Erythroblast (primary cell): ENCODE data around the gene UNC80.
A peak's percentile ranks its signal among the peaks of the same experiment; 100 is the strongest.

ENCODE experiments used
- DNase-seq, 2 experiments: peaks; one replicate each; lab custom pipeline; 2025; lab: John Stamatoyannopoulos, UW
- GATA1 ChIP-seq: IDR thresholded peaks from 2 replicates; pipeline ENCODE4 v1.6.1; 2011; ENCODE audit warnings: low read depth, mild to moderate bottlenecking, control low read depth, low read length, moderate library complexity
- POLR2A ChIP-seq: IDR thresholded peaks from 2 replicates; pipeline ENCODE4 v1.6.1; 2011; ENCODE audit warnings: mild to moderate bottlenecking, low read length

Gene UNC80

GRCh38 chr2:209942936-209943605 is 171.4 kb downstream of the UNC80 start:
- DNase-seq, result no peak
- TF ChIP-seq POLR2A, result no peak

- no peak for DNase-seq
- TF ChIP-seq POLR2A (no peak), GATA1 (no peak)
Measured at GRCh38 chr2:209943776-209944175, 172.1 kb downstream of the UNC80 start.

DNA sequence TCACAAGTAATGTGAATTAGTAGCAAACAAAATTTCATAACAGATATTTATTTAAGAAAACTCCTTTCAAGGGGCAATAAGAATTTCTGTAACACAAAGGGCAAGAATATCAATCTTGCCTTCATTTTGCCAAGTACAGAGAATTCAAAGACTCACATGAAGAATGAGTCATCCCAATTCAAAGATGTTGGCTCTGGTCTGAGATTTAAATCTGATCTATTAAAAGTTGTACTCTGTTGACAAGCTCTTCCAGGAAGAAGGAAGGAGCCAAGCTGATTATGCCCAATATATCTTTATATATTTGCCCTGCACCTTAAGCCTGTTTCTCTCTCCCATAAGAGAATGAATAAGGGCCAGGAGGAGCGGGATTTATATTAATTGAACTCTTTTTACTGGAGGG is 174.9 kb downstream of the UNC80 start:
- DNase-seq, result no peak

GRCh38 chr2:209956271-209956670 is 184.6 kb downstream of the UNC80 start:
- TF ChIP-seq POLR2A (no peak), GATA1 (no peak)
- no peak for DNase-seq

More for the DNA sequence above, 174.9 kb downstream of the UNC80 start:
- TF ChIP-seq GATA1, result no peak
- TF ChIP-seq POLR2A, result no peak

DNA sequence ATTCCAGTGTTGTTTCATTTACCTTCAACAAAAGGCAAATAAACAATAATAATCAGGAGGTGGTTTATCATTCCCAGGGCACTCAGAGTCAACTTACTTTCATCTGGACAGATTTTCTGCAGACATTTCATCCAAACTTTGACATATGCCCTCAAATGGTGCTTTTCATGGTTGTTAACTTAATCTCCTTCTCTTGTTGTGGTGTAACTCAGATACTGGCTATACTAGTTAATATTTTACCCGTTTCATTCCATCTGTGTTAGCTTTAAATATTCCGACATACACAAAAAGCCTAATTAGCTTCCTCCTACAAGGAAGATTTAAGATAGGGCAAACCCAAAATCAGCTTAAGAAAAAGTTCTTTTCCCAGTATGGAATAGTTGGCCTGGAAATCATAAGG is 186.4 kb downstream of the UNC80 start:
- no peak for DNase-seq
- TF ChIP-seq GATA1 (no peak), POLR2A (no peak)

DNA sequence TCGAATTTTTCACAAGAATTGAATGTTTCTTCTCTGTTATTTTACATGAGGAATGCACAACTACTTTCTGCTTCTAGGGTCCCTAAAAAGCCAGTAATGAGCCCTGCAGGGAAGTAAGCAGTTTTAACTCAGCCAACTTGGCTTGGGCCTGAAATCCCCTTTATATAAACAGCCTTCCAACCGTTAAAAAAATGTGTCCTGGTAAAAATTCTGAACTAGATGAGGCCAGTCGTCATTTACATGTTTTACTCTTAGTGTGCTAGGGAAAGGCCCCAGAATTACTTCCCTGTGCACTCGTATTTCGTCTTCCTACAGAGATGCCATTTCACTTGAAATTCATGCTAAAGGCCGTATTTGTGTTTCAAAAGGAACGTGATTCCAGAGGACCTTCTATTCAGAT is 188.4 kb downstream of the UNC80 start:
- TF ChIP-seq GATA1 (no peak), POLR2A (no peak)
- DNase-seq, result no peak

DNA sequence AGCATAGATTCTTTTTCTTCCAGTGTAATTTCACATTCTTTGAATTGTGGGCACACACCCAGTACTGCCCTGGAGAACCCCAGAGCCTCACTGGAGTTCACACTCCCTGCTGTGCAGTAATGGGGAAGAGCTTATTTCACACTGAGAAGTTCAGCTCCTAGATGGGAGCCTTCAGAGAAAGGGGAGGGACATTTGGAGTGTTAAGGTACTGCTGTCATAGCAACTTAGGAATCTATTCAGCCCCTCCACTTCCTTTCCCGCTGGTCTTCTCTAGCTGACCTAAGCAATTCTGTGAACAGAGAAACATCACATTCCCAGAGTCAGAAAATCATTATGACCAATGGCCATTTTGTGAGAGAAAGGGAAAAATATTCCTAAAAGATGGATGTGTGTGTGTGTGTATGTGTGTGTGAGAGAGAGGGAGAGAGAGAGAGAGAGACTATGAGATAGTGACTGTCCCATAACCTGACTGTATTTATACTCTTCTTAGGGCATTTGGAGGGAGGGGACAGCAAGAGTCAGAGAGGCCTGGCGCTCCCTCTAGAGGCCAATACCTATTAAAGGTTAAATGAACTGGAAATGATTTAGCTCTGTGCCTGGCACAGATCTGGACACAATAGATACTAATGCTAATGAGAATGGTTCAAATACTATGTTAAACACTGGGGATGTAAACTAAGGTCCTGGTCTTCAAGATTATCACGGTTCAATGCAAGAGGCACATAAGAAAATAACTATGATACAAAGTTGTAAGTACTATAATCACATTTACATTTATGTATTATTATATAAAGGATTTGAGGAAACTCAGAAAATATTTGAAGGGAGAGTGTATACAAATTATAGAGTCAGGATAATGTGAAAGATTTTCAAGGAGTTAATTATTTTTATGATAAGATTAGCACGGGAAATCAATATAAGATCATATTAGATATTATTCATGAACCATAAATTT is 189.3 kb downstream of the UNC80 start:
- peak; percentile 47 to 62 for DNase-seq
- TF ChIP-seq POLR2A, result no peak
- no peak for TF ChIP-seq GATA1

DNA sequence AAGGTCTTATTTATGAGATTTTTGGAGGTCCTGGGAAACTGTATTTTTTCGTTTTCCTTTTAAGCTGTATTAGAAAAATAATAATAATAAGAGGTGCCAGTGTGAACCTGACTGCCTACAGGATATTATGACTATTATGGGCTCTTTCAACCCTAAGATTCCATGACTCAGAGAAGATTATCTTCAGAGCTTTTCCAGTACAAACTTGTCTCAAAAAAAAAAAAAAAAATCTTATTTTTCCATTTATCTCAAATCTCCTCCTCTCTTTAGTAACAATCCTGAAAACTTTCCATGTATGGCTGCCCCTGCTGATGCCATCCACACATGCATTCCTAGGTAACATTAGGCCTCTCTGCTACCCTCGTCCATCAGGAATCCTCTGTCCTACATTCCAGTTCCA is 194.1 kb downstream of the UNC80 start:
- TF ChIP-seq POLR2A (no peak), GATA1 (no peak)
- DNase-seq, result no peak

- TF ChIP-seq POLR2A, result no peak
- no peak for TF ChIP-seq GATA1
- DNase-seq, result no peak
Measured at GRCh38 chr2:209969692-209970091, 198.1 kb downstream of the UNC80 start.

- TF ChIP-seq POLR2A (no peak), GATA1 (no peak)
- DNase-seq, result no peak
Measured at GRCh38 chr2:209970271-209970670, 198.6 kb downstream of the UNC80 start.

GRCh38 chr2:209970711-209971110 is 199.1 kb downstream of the UNC80 start:
- no peak for DNase-seq
- no peak for TF ChIP-seq GATA1
- TF ChIP-seq POLR2A, result no peak

DNA sequence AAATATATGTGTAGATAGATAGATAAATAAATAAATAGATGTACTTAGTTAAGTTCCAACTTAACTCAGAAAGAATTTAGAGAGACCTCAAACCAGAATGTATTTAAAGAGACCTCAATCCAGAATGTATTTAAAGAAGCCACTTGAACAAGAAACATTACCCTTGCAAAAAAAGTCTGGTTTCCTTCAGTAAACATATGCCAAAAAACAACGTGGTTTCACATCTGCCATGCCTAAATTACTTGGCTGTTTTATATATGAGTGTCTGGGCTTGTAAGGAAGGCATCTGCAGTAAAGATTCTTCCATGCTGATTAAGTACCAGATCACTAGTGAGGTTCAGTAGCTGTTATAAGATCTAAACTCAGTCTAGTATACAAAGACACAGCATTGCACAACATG is 201.7 kb downstream of the UNC80 start:
- no peak for TF ChIP-seq GATA1
- TF ChIP-seq POLR2A, result no peak
- no peak for DNase-seq

GRCh38 chr2:209974576-209974975 is 202.9 kb downstream of the UNC80 start:
- DNase-seq, result no peak
- TF ChIP-seq GATA1 (no peak), POLR2A (no peak)

- DNase-seq, result no peak
- TF ChIP-seq GATA1 (no peak), POLR2A (no peak)
Measured at GRCh38 chr2:209976698-209977385, 205.2 kb downstream of the UNC80 start.
